D341Med (cell line): ENCODE results near the gene SCAF1.
"Not testable (repeated sequence)": the region's sequence is repeated elsewhere in the genome, so short reads cannot be mapped to it uniquely, and the experiment has no call there.

Source experiments
- DNase-seq: peaks from one replicate; pipeline ENCODE4 v3.0.0; 2012; ENCODE audit warnings: low spot score

SCAF1 gene

GRCh38 chr19:49614096-49614833 lies 27.7 kb upstream of the SCAF1 start:
- peak; percentile 32 for DNase-seq

- DNase-seq, result peak; percentile 26
Measured at GRCh38 chr19:49615861-49616260, 26.1 kb upstream of the SCAF1 start.

GRCh38 chr19:49616532-49616931 lies 25.5 kb upstream of the SCAF1 start:
- no peak for DNase-seq

- DNase-seq, result no peak
Measured at GRCh38 chr19:49616945-49617344, 25.1 kb upstream of the SCAF1 start.

- DNase-seq, result peak; percentile 10
Measured at GRCh38 chr19:49617860-49618259, 24.1 kb upstream of the SCAF1 start.

GRCh38 chr19:49624967-49625910 lies 16.8 kb upstream of the SCAF1 start:
- peak; percentile 29 for DNase-seq

- no peak for DNase-seq
Measured at GRCh38 chr19:49626226-49626625, 15.8 kb upstream of the SCAF1 start.

- no peak for DNase-seq
Measured at GRCh38 chr19:49629659-49630058, 12.3 kb upstream of the SCAF1 start.

GRCh38 chr19:49631014-49631588 lies 10.9 kb upstream of the SCAF1 start:
- DNase-seq, result no peak

- DNase-seq, result no peak
Measured at GRCh38 chr19:49631610-49632192, 10.3 kb upstream of the SCAF1 start.

GRCh38 chr19:49632576-49632975 lies 9.4 kb upstream of the SCAF1 start:
- no peak for DNase-seq

GRCh38 chr19:49633273-49633672 lies 8.7 kb upstream of the SCAF1 start:
- DNase-seq, result not testable (repeated sequence)

GRCh38 chr19:49635530-49636232 lies 6.3 kb upstream of the SCAF1 start:
- DNase-seq, result no peak

GRCh38 chr19:49636233-49636932 lies 5.6 kb upstream of the SCAF1 start:
- no peak for DNase-seq

- DNase-seq, result peak; percentile 74
Measured at GRCh38 chr19:49637821-49638738, 3.9 kb upstream of the SCAF1 start.

GRCh38 chr19:49639401-49640112 lies 2.5 kb upstream of the SCAF1 start:
- DNase-seq, result no peak

GRCh38 chr19:49640113-49640898 lies 1.7 kb upstream of the SCAF1 start, which contains the start of gene RRAS:
Gene RRAS (minus strand): TSS chr19:49640143. CDS start chr19:49640098, 45 bp downstream.
- peak; percentile 94 for DNase-seq

- no peak for DNase-seq
Measured at GRCh38 chr19:49642492-49643035, 555 bp downstream of the SCAF1 start.
